MM.1S (cell line): Measurements from ENCODE around the gene CCDC86.

ENCODE experiments used
- DNase-seq: peaks from one replicate; pipeline ENCODE4 v3.0.0-alpha.2; 2015
- H2AFZ ChIP-seq: fragments of 300-600 bp; sonication (generic); 2 replicates; pipeline ENCODE4 v1.6.0; 2016; ENCODE audit warnings: antibody characterized with exemption, low read length
- H3F3A ChIP-seq: fragments of 300-600 bp; sonication (generic); 2 replicates; pipeline ENCODE4 v1.6.1; 2016; ENCODE audit warnings: mild to moderate bottlenecking, antibody characterized with exemption, low read length, moderate library complexity, mixed read lengths; ENCODE audit not compliant: insufficient read depth
- H3K27ac ChIP-seq: fragments of 300-600 bp; sonication (generic); 2 replicates; pipeline ENCODE4 v1.5.1; 2016; ENCODE audit warnings: mild to moderate bottlenecking, low read length
- H3K27me3 ChIP-seq: fragments of 300-600 bp; sonication (generic); replicated peaks from 2 replicates; pipeline ENCODE4 v1.6.0; 2016; ENCODE audit warnings: low read length; ENCODE audit not compliant: insufficient read depth
- H3K36me3 ChIP-seq: fragments of 300-600 bp; sonication (generic); replicated peaks from 2 replicates; pipeline ENCODE4 v1.6.1; 2016; ENCODE audit warnings: mild to moderate bottlenecking, low read length, mixed read lengths; ENCODE audit not compliant: insufficient read depth
- H3K4me1 ChIP-seq: fragments of 300-600 bp; sonication (generic); 2 replicates; pipeline ENCODE4 v1.6.1; 2016; ENCODE audit warnings: low read length, mixed read lengths
- H3K4me2 ChIP-seq: fragments of 300-600 bp; sonication (generic); 2 replicates; pipeline ENCODE4 v1.6.0; 2016; ENCODE audit warnings: low read depth, low read length
- H3K4me3 ChIP-seq: fragments of 300-600 bp; sonication (generic); 2 replicates; pipeline ENCODE4 v1.5.1; 2016; ENCODE audit warnings: low read length, mixed read lengths
- H3K79me2 ChIP-seq: fragments of 300-600 bp; sonication (generic); 2 replicates; pipeline ENCODE4 v1.6.1; 2016; ENCODE audit warnings: mixed run types, low read length, mixed read lengths
- H3K9ac ChIP-seq: fragments of 300-600 bp; sonication (generic); 2 replicates; pipeline ENCODE4 v1.6.1; 2016; ENCODE audit warnings: low read length, mixed read lengths
- H3K9me2 ChIP-seq: fragments of 300-600 bp; sonication (generic); replicated peaks from 2 replicates; pipeline ENCODE4 v1.6.1; 2016; ENCODE audit warnings: mild to moderate bottlenecking, low read length, mixed read lengths; ENCODE audit not compliant: insufficient read depth
- H3K9me3 ChIP-seq: fragments of 300-600 bp; sonication (generic); replicated peaks from 2 replicates; pipeline ENCODE4 v1.6.1; 2016; ENCODE audit warnings: mild to moderate bottlenecking, low read length, mixed read lengths; ENCODE audit not compliant: insufficient read depth
- H4K20me1 ChIP-seq: fragments of 300-600 bp; sonication (generic); 2 replicates; pipeline ENCODE4 v1.6.1; 2016; ENCODE audit warnings: mild to moderate bottlenecking, low read length, moderate library complexity, mixed read lengths; ENCODE audit not compliant: insufficient read depth
- CTCF ChIP-seq: fragments of 300-600 bp; sonication (generic); IDR thresholded peaks from 2 replicates; pipeline ENCODE4 v1.5.1; 2016; ENCODE audit warnings: antibody characterized with exemption, low read length, mixed read lengths
- EZH2 ChIP-seq: fragments of 300-600 bp; sonication (generic); optimal IDR thresholded peaks from 2 replicates; pipeline ENCODE3; 2017; ENCODE audit warnings: low read depth, mild to moderate bottlenecking, antibody characterized with exemption, low read length, mixed read lengths
- EZH2phosphoT487 ChIP-seq: fragments of 300-600 bp; sonication (generic); IDR thresholded peaks from 2 replicates; pipeline ENCODE4 v1.6.1; 2018; ENCODE audit warnings: antibody characterized with exemption, low read length

The CCDC86 gene

GRCh38 chr11:60872124-60872960 lies 30.4 kb downstream of the CCDC86 start:
- Histone ChIP-seq H3K4me1 (peaks cover 60% of the 10 kb centered on the region), H3K36me3 (no peaks in the 10 kb centered on the region), H3K9me2 (no peaks in the 10 kb centered on the region), H4K20me1 (no peaks in the 10 kb centered on the region), H3K27ac (peak overlapping the region; percentile 100), H3K27me3 (no peaks in the 10 kb centered on the region), H3K4me3 (no peak overlapping the region), H3K9ac (peak overlapping the region; percentile 7; the same call in 1 of the 2 replicates), H3K4me2 (peak overlapping the region; percentile 78; the same call in 1 of the 2 replicates), H3K9me3 (no peaks in the 10 kb centered on the region), H3K79me2 (no peaks in the 10 kb centered on the region), H2AFZ (peak overlapping the region; percentile 32; the same call in 1 of the 2 replicates), H3F3A (peaks cover 20% of the 10 kb centered on the region)
- TF ChIP-seq CTCF: no peak
- TF ChIP-seq EZH2phosphoT487: no peak
- no peak for TF ChIP-seq EZH2
- DNase-seq: peak; percentile 47

- H3K9me2 ChIP-seq: no peaks in the 10 kb centered on the region
- H3F3A ChIP-seq: peaks cover 20% of the 10 kb centered on the region
- H4K20me1 ChIP-seq: no peaks in the 10 kb centered on the region
- TF ChIP-seq EZH2phosphoT487: no peak
- no peak for TF ChIP-seq CTCF
- TF ChIP-seq EZH2: no peak
- no peaks in the 10 kb centered on the region for H3K79me2 ChIP-seq
- no peak overlapping the region for H2AFZ ChIP-seq
- DNase-seq: no peak
- peak overlapping the region; percentile 100; the same call in 1 of the 2 replicates for H3K27ac ChIP-seq
- no peak overlapping the region for H3K9ac ChIP-seq
- no peaks in the 10 kb centered on the region for H3K9me3 ChIP-seq
- H3K4me1 ChIP-seq: peaks cover 54% of the 10 kb centered on the region
- no peaks in the 10 kb centered on the region for H3K36me3 ChIP-seq
- H3K4me3 ChIP-seq: no peak overlapping the region
- no peak overlapping the region for H3K4me2 ChIP-seq
- H3K27me3 ChIP-seq: no peaks in the 10 kb centered on the region
Observed at GRCh38 chr11:60872961-60873524, 31.1 kb downstream of the CCDC86 start.

- H3K9me2 ChIP-seq: no peaks in the 10 kb centered on the region
- H3K36me3 ChIP-seq: no peaks in the 10 kb centered on the region
- no peak for TF ChIP-seq EZH2
- no peak for TF ChIP-seq EZH2phosphoT487
- no peak for TF ChIP-seq CTCF
- no peaks in the 10 kb centered on the region for H3K27me3 ChIP-seq
- peaks cover 50% of the 10 kb centered on the region for H3K4me1 ChIP-seq
- DNase-seq: no peak
- no peak overlapping the region for H2AFZ ChIP-seq
- H3F3A ChIP-seq: peaks cover 20% of the 10 kb centered on the region
- H3K4me3 ChIP-seq: no peak overlapping the region
- H3K4me2 ChIP-seq: no peak overlapping the region
- no peaks in the 10 kb centered on the region for H3K79me2 ChIP-seq
- no peaks in the 10 kb centered on the region for H3K9me3 ChIP-seq
- H3K27ac ChIP-seq: no peak overlapping the region
- no peaks in the 10 kb centered on the region for H4K20me1 ChIP-seq
- no peak overlapping the region for H3K9ac ChIP-seq
Observed at GRCh38 chr11:60873533-60873932, 31.6 kb downstream of the CCDC86 start.
